GM12872 (cell line): Measurements from ENCODE around the gene RFX4.

Experiments
- CTCF ChIP-seq: IDR thresholded peaks from 3 replicates; pipeline ENCODE4 v1.5.1; 2011; ENCODE audit warnings: low read depth, mild to moderate bottlenecking, low read length, moderate library complexity; ENCODE audit not compliant: insufficient read depth

Gene RFX4

GRCh38 chr12:106750524-106750923 lies 167.7 kb downstream of the RFX4 start:
- TF ChIP-seq CTCF = no peak

GRCh38 chr12:106753526-106753925 lies 170.7 kb downstream of the RFX4 start:
- no peak for TF ChIP-seq CTCF

GRCh38 chr12:106754331-106754730 lies 171.5 kb downstream of the RFX4 start:
- TF ChIP-seq CTCF = no peak

- no peak for TF ChIP-seq CTCF
These were observed 175.0 kb downstream of the RFX4 start for GRCh38 chr12:106757623-106758348.

GRCh38 chr12:106758349-106759110 lies 175.7 kb downstream of the RFX4 start:
- no peak for TF ChIP-seq CTCF

- TF ChIP-seq CTCF = no peak
These were observed 176.9 kb downstream of the RFX4 start for GRCh38 chr12:106759526-106760183.

GRCh38 chr12:106760184-106760531 lies 177.4 kb downstream of the RFX4 start:
- no peak for TF ChIP-seq CTCF
